NCI-H128 (cell line): ENCODE data around the gene NUTM2B.
"Not testable (repeated sequence)": the region's sequence is repeated elsewhere in the genome, so short reads cannot be mapped to it uniquely, and the experiment has no call there.

ENCODE experiments used
- DNase-seq: peaks from one replicate; lab custom pipeline; 2025; ENCODE audit not compliant: unreplicated experiment; lab: John Stamatoyannopoulos, UW

Gene NUTM2B

GRCh38 chr10:79702927-79703326 is at the start of gene NUTM2B:
TSS of gene NUTM2B (plus strand) at chr10:79703227. CDS start at chr10:79703610, 383 bp downstream.
- not testable (repeated sequence) for DNase-seq

DNA sequence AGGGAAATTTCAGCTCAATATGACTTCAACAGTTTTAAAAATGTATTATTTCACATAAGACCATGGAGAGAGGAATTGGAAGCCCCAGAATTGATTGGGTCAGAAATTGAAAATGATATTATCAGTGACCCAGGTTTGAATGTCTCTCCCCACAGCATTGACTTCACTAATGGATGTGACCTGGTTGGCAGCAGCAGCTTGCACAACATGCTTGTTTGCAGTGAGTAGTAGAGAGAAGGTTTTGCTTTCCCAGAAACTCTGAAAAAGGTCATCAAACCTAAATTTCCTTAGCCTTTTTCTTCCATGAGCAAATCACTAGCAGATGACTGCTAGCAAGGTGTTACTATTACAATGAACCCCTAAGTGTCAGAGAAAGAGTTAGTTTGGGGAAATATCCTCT is 39.7 kb upstream of the NUTM2B start:
- not testable (repeated sequence) for DNase-seq

GRCh38 chr10:79664686-79665085 is 38.3 kb upstream of the NUTM2B start:
- DNase-seq: not testable (repeated sequence)

DNA sequence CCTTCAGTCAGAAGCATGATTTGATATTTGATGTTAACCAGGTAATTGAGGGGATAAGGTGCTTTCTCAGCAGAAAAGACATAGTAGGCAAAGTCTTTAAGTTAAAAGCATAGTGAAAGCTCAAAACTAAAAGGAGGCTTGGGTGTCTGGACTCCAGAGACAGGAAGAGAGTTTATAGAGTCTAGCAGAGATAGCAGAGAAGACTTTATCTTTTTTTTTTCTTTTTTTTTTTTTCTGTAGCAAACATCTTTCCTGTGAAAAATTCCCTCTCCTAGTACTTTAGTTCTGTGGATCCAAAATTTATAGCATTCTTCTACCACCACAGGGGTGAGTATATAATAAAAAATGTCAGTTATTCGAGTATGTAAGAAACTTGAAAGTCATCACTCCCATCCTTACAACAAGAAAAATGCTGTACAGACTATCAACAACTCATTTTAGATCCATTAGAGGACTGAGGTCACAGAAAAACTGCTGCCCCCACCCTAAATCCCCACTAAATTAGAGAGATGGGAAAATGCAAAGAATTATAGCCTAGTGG is 33.7 kb upstream of the NUTM2B start:
- DNase-seq: not testable (repeated sequence)

- DNase-seq: not testable (repeated sequence)
Measured at GRCh38 chr10:79674878-79675277, 28.1 kb upstream of the NUTM2B start.

DNA sequence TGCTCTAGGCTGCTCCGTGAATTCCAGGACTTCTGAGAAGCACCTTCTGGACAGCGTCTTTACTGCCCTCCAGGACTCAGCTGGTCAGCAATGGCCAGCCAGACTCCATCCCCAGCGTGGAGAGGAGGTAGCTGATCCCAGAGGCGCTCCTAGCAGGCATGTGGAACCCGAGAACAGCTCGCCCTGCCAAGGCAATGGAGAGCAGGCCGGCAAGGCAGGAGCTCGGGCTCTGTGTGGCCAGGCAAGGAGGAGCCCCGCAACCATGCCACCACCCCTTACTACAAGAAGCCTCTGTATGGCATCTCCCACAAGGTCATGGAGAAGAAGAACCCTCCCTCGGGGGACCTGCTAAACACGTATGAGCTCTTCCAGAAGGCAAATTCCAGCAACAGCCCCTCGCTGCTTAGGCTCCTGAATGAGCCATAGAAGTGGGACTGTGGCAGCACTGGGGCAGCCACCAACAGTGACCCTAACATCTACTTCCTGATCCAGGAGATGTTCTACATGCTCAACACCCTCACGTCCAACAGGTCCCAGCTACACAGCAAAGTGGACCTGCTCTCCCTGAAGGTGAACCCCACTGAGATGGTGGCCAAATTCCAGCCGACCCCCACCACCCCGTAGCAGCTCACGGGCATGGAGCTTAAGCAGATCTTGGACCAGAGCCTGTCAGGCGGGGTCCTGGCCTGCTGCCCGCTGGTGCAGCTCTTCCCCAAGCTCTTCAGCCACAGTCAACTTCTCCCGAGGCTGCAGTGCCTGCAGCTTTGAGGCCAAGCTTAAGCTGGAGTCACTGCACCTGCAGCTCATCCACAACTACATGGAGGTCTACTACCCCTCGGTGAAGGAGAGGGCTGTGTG is 19.8 kb upstream of the NUTM2B start:
- not testable (repeated sequence) for DNase-seq

- DNase-seq: not testable (repeated sequence)
Measured at GRCh38 chr10:79683884-79684720, 18.9 kb upstream of the NUTM2B start.

DNA sequence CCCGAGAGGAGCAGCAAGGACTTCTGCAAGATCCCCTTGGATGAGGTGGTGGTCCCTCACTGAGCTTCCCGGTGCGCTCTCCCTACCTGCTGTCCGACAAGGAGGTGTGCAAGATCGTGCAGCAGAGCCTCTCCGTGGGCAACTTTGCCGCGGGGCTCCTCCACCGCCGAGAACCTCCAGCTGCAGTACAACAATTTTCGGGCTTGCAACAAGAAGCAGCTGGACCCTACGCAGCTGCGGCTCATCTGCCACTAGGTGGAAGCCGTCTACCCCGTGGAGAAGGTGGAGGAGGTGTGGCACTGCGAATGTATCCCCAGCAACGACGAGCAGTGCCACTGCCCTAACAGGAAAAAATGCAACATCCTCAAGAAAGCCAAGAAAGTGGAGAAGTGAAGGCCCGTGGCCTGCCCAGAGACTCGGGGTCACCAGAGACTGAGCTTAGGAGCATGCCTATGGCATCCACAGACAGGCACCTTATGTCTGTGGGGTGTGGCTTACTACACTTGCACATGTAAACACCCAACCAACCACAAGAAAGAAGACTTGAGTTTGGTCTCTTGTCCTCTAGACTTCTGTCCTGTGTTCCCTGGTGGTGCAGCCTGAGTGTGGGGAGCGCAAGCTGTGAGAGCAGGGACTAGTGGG is 17.9 kb upstream of the NUTM2B start:
- not testable (repeated sequence) for DNase-seq

DNA sequence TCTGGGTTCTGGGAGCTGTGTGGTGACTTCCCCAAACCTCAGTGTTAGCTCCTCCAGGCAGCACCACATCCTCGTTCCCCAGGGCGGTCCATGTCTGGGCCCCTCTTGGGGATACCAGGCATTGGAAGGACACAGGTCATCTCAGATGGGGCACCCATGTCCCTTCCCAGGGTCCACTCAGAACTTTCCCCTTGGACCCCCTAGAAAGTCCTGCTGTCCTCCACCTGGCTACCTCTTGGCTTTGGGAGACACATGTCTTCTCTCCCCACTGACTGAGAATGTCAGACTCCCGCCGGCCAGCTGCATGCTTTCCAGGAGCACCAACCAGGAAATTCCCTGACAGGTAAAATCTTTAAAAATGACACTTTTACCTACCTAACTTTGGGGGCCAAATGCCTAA is 16.4 kb upstream of the NUTM2B start:
- not testable (repeated sequence) for DNase-seq

DNA sequence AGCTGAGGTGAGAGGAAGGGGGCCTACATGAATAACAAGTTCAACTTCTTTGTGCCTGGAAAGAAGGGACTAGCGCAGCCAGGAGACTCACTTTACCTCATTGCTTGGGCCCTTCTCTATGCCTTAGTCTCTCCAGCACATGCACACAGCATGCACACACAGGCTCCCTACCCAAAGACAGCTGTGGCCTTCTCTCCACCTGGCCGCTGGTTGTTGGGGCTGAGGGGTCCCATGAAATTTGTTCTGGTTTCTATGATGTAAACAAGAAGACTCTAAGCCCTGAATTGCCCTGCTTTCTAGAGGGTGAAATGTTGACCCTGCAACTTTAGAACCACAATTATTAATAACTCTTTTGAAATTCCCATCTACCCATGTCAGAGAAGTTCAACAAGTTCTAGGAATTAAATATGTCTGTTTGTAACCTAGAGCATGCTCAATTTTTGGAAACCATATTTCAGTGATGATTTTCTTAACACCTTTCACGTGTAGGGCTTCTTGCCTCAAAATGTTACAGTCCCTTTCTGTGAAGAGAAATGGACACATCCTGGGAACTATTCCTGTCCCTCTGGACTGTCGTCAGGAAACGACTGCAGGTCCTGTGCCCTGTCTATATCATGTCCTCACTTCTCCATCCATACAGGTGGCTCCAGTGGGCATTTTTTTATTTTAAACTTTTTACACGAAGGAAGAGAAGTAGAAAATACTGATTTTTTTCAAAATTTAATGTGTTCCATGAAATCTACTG is 15.4 kb upstream of the NUTM2B start:
- DNase-seq: not testable (repeated sequence)

DNA sequence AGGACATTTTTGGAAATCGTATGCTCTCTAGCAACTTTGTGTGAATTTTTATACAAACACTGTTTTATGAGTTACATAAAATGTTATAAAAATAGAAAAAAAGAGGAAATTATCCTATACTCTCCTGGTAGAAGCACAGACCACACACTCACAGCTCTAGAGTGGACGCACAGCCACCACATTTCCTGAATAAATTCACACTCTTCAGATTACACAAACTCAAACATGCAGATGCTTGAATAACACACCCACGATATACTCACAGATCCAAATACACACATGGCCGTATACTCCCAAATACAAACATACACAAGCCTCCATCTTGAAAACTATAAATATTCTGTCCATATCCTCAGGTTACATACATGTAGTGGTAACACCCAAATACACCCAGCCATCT is 14.2 kb upstream of the NUTM2B start:
- not testable (repeated sequence) for DNase-seq

GRCh38 chr10:79696596-79696995 is 6.4 kb upstream of the NUTM2B start:
- not testable (repeated sequence) for DNase-seq

DNA sequence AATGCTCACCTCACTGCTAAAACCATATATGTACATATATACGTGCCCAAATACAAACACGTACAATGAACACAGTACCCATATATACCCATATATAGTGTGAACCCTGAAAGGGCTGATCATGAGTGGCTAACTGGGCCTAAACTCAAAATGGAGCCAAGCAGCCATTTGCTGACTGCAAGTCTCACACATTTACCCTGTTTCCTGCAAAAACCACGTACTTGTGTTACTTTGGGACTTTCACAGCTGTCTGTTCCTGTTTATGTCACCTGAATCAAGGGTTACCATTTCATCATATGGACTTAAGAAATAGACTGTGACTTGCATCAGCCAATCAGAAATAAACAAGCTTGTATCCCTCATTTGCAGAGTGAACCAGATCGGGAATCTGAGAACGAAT is 5.9 kb upstream of the NUTM2B start:
- DNase-seq: not testable (repeated sequence)

DNA sequence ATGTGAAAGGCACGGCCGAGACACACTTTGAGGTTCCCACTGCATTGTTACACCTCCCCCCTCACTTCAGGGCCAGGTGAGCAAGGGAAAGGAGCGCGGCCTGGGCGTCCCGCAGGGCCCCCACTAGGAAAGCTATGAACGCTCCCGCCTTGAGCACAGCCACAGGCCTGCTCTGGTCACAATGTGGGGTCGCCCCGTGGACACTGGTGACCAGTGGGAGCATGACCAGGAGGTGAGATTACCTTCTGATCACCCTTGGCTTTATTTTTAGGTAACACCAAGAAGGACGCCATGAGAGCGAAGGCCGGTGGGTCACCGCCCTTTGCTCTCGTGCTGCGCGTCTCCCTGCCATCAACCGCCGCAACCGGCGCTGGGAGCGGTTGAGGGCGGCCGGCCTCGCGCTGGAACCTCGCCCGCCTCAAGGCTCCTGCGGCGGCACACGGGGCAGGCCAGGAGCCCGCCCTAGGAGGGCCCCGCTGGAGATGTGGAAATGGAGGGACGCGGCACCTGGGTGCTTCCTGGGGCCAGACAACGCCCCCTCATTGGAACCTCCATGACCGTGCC is 2.6 kb upstream of the NUTM2B start:
- DNase-seq: not testable (repeated sequence)

DNA sequence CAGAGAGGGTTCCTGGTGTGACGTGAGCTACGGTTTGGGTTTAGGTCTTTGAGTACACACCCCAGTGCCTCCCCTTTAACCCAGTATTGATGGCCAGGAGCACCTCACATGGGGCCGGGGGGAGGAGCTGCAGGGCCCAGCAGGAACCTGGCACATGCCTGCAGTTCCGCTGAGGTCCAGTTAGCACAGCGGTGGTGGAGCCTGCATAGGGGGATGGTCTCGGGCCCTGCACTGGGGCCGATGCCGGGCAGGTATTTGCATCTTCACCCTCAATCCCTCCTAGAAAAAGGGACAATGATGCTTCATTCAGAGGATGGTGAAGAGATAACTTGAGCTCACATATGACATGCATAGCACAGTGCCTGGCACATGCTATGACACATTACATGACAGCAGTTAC is 4.0 kb downstream of the NUTM2B start:
- DNase-seq: not testable (repeated sequence)

GRCh38 chr10:79714976-79715375 is 11.9 kb downstream of the NUTM2B start:
- not testable (repeated sequence) for DNase-seq

GRCh38 chr10:79716917-79717579 is 14.0 kb downstream of the NUTM2B start:
- not testable (repeated sequence) for DNase-seq

GRCh38 chr10:79720000-79720399 is 17.0 kb downstream of the NUTM2B start:
- DNase-seq: not testable (repeated sequence)

DNA sequence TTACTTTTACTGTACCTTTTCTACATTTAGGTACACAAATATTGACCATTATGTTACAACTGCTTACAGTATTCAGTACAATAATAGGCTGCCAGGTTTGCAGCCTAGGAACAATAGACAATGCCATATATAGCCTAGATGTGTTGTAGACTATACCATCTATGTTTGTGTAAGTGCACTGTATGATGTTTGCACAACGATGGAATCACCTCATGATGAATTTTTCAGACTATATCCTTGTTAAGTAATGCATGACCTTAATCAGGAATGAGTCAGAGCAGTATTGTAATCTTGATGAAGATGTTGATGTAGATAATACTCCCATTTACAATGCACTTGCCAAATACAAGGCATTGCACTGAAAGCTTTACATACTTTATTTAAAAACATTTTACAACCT is 23.6 kb downstream of the NUTM2B start:
- not testable (repeated sequence) for DNase-seq
